Upper lobe of right lung (tissue), 1 donor: ENCODE results near the gene PCMT1. TPM values are rescaled to one million over a fixed set of nuclear protein-coding genes. Genes with fewer than 3 reads are reported as not detected.

Experiments
- ATAC-seq: fragments of 200-7000 bp; cut with Tn5 transposase; one replicate; pipeline ENCODE4 v1.9.1; 2020; ENCODE audit warnings: mild to moderate bottlenecking, moderate library complexity
- DNase-seq: peaks from one replicate; pipeline ENCODE4 v3.0.0-alpha.2; 2020
- H3K27ac ChIP-seq: fragments of 200-600 bp; one replicate; pipeline ENCODE4 v1.8.0; 2022
- H3K27me3 ChIP-seq: fragments of 200-600 bp; one replicate; pipeline ENCODE4 v1.8.0; 2022; ENCODE audit warnings: mild to moderate bottlenecking
- H3K36me3 ChIP-seq: fragments of 200-600 bp; one replicate; pipeline ENCODE4 v1.8.0; 2022
- H3K4me1 ChIP-seq: fragments of 200-600 bp; one replicate; pipeline ENCODE4 v1.8.0; 2022
- H3K4me3 ChIP-seq: fragments of 200-600 bp; one replicate; pipeline ENCODE4 v1.8.0; 2022; ENCODE audit warnings: mild to moderate bottlenecking
- H3K9me3 ChIP-seq: fragments of 200-600 bp; one replicate; pipeline ENCODE4 v1.8.0; 2022
- CTCF ChIP-seq: fragments of 200-600 bp; IDR thresholded peaks from one replicate; pipeline ENCODE4 v1.8.0; 2022; ENCODE audit warnings: antibody characterized with exemption
- intact Hi-C: fragments of 100-400 bp; cut with DNase I; formaldehyde crosslinking; loops from one replicate; pipeline ENCODE4 v1.11.0; 2022
- total RNA-seq: library from RNA; stranded (reverse); fragmentation: NEBNext Ultra II Directional; extraction: Animal tissue kit (Norgen Biotek cat#: 25700); gene quantifications from one replicate; pipeline ENCODE4 v1.2.1, GENCODE V29; 2021
- donor health status: DM: no; HTN: yes; CAD: no; lungs with severe emphysema.

The PCMT1 gene
- total RNA-seq, 1 donor from 2014 or later, result 69.4 TPM

DNA sequence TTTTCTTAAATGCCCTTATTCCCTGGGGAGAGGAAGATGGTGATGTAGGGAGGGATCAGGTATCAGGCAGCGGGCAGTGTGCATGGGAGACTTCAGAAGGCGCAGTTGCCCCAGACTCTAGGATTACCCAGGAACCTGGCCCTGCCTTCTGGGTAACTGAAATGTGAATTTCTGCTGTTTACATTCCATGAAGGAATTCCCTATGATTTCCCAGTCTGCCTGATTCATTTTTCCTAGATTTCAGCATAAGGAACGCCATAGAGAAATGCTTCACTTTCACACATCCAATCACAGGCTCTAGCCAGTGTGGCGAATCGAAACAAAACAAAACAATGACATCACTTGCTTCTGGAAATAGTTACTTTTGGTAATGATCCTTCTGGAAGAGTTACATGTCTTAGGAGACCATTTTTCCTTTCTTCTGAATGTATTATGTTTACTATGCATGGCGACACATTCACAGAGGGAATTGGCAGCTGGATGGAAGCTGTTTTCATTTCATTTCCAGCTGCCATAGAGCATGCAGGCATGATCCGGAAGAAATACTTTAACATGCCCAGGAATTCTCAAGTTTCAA, 81.3 kb downstream of the PCMT1 start:
- no peak overlapping the region for H3K4me3 ChIP-seq
- DNase-seq (no peak), ATAC-seq (no peak)
- H3K36me3 ChIP-seq, result peaks cover 5% of the 10 kb centered on the region
- H3K27ac ChIP-seq, result no peak overlapping the region
- no peak for TF ChIP-seq CTCF
- no peaks in the 10 kb centered on the region for H3K9me3 ChIP-seq
- no peaks in the 10 kb centered on the region for H3K4me1 ChIP-seq
- no peaks in the 10 kb centered on the region for H3K27me3 ChIP-seq
- intact Hi-C loops, result no loop called here

GRCh38 chr6:149831308-149831820, 81.8 kb downstream of the PCMT1 start:
- intact Hi-C loops, result no loop called here
- Histone ChIP-seq H3K27ac (no peak overlapping the region), H3K4me1 (no peaks in the 10 kb centered on the region), H3K27me3 (no peaks in the 10 kb centered on the region), H3K36me3 (peaks cover 7% of the 10 kb centered on the region), H3K4me3 (no peak overlapping the region), H3K9me3 (no peaks in the 10 kb centered on the region)
- no peak for TF ChIP-seq CTCF
- no peak for ATAC-seq
- DNase-seq, result no peak

- no peak for ATAC-seq
- no peaks in the 10 kb centered on the region for H3K4me1 ChIP-seq
Observed at GRCh38 chr6:149833651-149834050, 84.1 kb downstream of the PCMT1 start.

GRCh38 chr6:149834513-149835481, 85.3 kb downstream of the PCMT1 start:
- no peak overlapping the region for H3K27ac ChIP-seq
- ATAC-seq (peak; percentile 79), DNase-seq (no peak)
- H3K27me3 ChIP-seq, result no peaks in the 10 kb centered on the region
- peaks cover 7% of the 10 kb centered on the region for H3K36me3 ChIP-seq
- H3K4me1 ChIP-seq, result no peaks in the 10 kb centered on the region
- no peak overlapping the region for H3K4me3 ChIP-seq
- intact Hi-C loops, result no loop called here
- peak; percentile 91 for TF ChIP-seq CTCF
- no peaks in the 10 kb centered on the region for H3K9me3 ChIP-seq

More at GRCh38 chr6:149833651-149834050, 84.1 kb downstream of the PCMT1 start:
- H3K36me3 ChIP-seq, result peaks cover 7% of the 10 kb centered on the region
- TF ChIP-seq CTCF, result no peak
- no peaks in the 10 kb centered on the region for H3K9me3 ChIP-seq
- intact Hi-C loops, result no loop called here
- H3K4me3 ChIP-seq, result no peak overlapping the region
- no peak for DNase-seq
- H3K27ac ChIP-seq, result no peak overlapping the region
- no peaks in the 10 kb centered on the region for H3K27me3 ChIP-seq

GRCh38 chr6:149840345-149841075, 91.0 kb downstream of the PCMT1 start:
- intact Hi-C loops, result loop anchor here (5.0 kb wide), 1 partner anchor 87 kb away; no protein-coding TSS in a partner anchor
- Histone ChIP-seq H3K27me3 (no peaks in the 10 kb centered on the region), H3K4me1 (no peaks in the 10 kb centered on the region), H3K36me3 (peaks cover 7% of the 10 kb centered on the region), H3K4me3 (no peak overlapping the region), H3K27ac (no peak overlapping the region), H3K9me3 (no peaks in the 10 kb centered on the region)
- peak; percentile 77 for DNase-seq
- peak; percentile 93 for ATAC-seq
- TF ChIP-seq CTCF, result peak; percentile 64
